GM12892 (cell line): ENCODE measurements around the gene IP6K2.

ENCODE experiments used
- POLR2A ChIP-seq: IDR thresholded peaks from 2 replicates; pipeline ENCODE4 v1.6.1; 2011; ENCODE audit warnings: low read depth, low read length, control low read depth
- POLR2AphosphoS5 ChIP-seq: IDR thresholded peaks from 2 replicates; pipeline ENCODE4 v1.6.1; 2011; ENCODE audit warnings: low read depth, low read length, control low read depth
- TAF1 ChIP-seq: IDR thresholded peaks from 2 replicates; pipeline ENCODE4 v1.6.1; 2011; ENCODE audit warnings: low read depth, mild to moderate bottlenecking, control low read depth, low read length, borderline replicate concordance

DNA sequence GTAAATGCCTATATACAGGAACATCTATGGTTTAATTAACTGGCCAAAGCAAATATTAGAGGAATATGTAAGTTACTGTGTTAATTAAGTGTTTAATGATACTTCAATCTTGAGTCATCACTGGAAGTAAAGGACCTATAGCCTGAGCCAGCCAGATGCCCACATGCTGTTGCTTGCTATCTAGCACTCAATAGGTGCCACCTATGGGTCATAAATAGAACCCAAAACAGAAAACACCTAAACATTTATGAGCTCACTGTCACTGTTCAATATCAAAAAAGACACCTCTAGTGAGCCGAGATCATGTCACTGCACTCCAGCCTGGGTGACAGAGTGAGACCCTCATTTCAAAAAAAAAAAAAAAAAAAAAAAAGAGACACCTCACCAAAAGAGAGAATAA is 48.4 kb upstream of the IP6K2 start:
- TF ChIP-seq TAF1, result no peak
- no peak for TF ChIP-seq POLR2AphosphoS5
- TF ChIP-seq POLR2A, result no peak
